WTC11 (cell line): ENCODE measurements around the gene MYMX.

Experiments
- TF ChIP-seq, protein P1 (sequence below): sonication (generic); formaldehyde crosslinking; IDR thresholded peaks from 2 replicates; pipeline ENCODE4 v1.8.0; 2022; ENCODE audit warnings: mild to moderate bottlenecking, missing genetic modification reagents
- TF ChIP-seq, protein P2 (sequence below): fragments of 200-600 bp; IDR thresholded peaks from 2 replicates; pipeline ENCODE4 v1.8.0; 2022; ENCODE audit warnings: antibody characterized with exemption

DNA sequence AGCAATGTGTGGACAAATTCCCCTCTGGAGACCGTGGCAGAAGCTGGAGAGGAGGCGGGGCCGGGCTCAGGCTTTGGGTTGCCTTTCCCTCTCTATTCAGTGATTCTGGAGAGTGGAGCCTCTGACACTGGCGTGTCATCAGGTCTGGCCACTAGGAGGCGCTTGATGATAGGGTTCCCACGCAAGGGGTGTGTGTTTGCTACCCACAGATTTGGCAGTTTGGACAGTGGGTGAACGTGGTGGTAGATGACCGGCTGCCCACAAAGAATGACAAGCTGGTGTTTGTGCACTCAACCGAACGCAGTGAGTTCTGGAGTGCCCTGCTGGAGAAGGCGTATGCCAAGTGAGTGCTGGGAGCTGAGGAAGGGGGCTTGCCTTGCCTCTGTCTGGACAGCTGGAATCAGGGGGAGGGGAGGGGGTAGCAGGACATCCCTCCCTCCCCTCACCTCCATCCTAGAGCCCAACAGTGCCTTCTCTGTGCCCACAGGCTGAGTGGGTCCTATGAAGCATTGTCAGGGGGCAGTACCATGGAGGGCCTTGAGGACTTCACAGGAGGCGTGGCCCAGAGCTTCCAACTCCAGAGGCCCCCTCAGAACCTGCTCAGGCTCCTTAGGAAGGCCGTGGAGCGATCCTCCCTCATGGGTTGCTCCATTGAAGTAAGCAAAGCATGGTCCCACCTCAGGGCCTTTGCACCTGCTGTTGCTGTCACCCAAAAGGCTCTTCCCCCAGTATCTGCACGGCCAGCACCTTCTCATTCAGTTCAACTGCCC is 43.8 kb upstream of the MYMX start:
- TF ChIP-seq, protein P1, sequence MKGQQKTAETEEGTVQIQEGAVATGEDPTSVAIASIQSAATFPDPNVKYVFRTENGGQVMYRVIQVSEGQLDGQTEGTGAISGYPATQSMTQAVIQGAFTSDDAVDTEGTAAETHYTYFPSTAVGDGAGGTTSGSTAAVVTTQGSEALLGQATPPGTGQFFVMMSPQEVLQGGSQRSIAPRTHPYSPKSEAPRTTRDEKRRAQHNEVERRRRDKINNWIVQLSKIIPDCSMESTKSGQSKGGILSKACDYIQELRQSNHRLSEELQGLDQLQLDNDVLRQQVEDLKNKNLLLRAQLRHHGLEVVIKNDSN (CRISPR knock-in tag), result no peak
- TF ChIP-seq, protein P2, sequence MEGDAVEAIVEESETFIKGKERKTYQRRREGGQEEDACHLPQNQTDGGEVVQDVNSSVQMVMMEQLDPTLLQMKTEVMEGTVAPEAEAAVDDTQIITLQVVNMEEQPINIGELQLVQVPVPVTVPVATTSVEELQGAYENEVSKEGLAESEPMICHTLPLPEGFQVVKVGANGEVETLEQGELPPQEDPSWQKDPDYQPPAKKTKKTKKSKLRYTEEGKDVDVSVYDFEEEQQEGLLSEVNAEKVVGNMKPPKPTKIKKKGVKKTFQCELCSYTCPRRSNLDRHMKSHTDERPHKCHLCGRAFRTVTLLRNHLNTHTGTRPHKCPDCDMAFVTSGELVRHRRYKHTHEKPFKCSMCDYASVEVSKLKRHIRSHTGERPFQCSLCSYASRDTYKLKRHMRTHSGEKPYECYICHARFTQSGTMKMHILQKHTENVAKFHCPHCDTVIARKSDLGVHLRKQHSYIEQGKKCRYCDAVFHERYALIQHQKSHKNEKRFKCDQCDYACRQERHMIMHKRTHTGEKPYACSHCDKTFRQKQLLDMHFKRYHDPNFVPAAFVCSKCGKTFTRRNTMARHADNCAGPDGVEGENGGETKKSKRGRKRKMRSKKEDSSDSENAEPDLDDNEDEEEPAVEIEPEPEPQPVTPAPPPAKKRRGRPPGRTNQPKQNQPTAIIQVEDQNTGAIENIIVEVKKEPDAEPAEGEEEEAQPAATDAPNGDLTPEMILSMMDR, result peak; percentile 88
